ENCODE measurements around the gene TOMM40L.
A peak's percentile ranks its signal among the peaks of the same experiment; 100 is the strongest.

GRCh38 chr1:161177112-161177935, 48.5 kb upstream of the TOMM40L start, which contains the start of gene B4GALT3:
- TF ChIP-seq, protein P1, sequence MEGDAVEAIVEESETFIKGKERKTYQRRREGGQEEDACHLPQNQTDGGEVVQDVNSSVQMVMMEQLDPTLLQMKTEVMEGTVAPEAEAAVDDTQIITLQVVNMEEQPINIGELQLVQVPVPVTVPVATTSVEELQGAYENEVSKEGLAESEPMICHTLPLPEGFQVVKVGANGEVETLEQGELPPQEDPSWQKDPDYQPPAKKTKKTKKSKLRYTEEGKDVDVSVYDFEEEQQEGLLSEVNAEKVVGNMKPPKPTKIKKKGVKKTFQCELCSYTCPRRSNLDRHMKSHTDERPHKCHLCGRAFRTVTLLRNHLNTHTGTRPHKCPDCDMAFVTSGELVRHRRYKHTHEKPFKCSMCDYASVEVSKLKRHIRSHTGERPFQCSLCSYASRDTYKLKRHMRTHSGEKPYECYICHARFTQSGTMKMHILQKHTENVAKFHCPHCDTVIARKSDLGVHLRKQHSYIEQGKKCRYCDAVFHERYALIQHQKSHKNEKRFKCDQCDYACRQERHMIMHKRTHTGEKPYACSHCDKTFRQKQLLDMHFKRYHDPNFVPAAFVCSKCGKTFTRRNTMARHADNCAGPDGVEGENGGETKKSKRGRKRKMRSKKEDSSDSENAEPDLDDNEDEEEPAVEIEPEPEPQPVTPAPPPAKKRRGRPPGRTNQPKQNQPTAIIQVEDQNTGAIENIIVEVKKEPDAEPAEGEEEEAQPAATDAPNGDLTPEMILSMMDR (IDR thresholded peaks at IDR 0.05) = peak; percentile 21; the same call in 1 of the 2 replicates
- TF ChIP-seq ZFX (IDR thresholded peaks at IDR 0.05; ENCODE audit: borderline replicate concordance) = no peak
